Measurements from ENCODE around the gene LRP1B. TPM values are rescaled to one million over a fixed set of nuclear protein-coding genes. Genes with fewer than 3 reads are reported as not detected.

LRP1B gene
- total RNA-seq, 1 experiment from 2014 or later: 0.52 TPM

- Mint-ChIP-seq H3K9me3 (peaks cover 4% of the 10 kb centered on the region; the same call in 1 of the 2 replicates), H3K4me1 (no peaks in the 10 kb centered on the region), H3K27me3 (ENCODE audit: low read depth) (no peaks in the 10 kb centered on the region), H3K4me3 (no peak overlapping the region), H3K36me3 (no peaks in the 10 kb centered on the region), H3K27ac (no peak overlapping the region)
- POLR2A ChIA-PET: interaction anchor here (0.6 kb wide), 1 partner anchor 11 kb away, joined by 3 read pairs; no protein-coding TSS in a partner anchor
- TF ChIP-seq AR (CRISPR knock-in tag; IDR thresholded peaks at IDR 0.05) (no peak), CREM (CRISPR knock-in tag; IDR thresholded peaks at IDR 0.05) (no peak), ZBTB21 (CRISPR knock-in tag; IDR thresholded peaks at IDR 0.05; ENCODE audit: borderline replicate concordance) (no peak), CTCF (IDR thresholded peaks at IDR 0.05) (no peak), GABPB1 (CRISPR knock-in tag; IDR thresholded peaks at IDR 0.05) (no peak), E2F1 (CRISPR knock-in tag; IDR thresholded peaks at IDR 0.05) (no peak), RORB (CRISPR knock-in tag; IDR thresholded peaks at IDR 0.05) (no peak), IRF2 (CRISPR knock-in tag; IDR thresholded peaks at IDR 0.05; ENCODE audit: borderline replicate concordance, low read depth) (no peak), NFYB (CRISPR knock-in tag; conservative IDR thresholded peaks at IDR 0.05; ENCODE audit: low read depth) (no peak), ZNF423 (CRISPR knock-in tag; IDR thresholded peaks at IDR 0.05) (no peak), HMGXB4 (CRISPR knock-in tag; IDR thresholded peaks at IDR 0.05) (no peak), JAZF1 (CRISPR knock-in tag; IDR thresholded peaks at IDR 0.05) (no peak), MAX (CRISPR knock-in tag; IDR thresholded peaks at IDR 0.05) (no peak), ZNF512 (CRISPR knock-in tag; IDR thresholded peaks at IDR 0.05; ENCODE audit: borderline replicate concordance) (no peak), NFE2L1 (CRISPR knock-in tag; IDR thresholded peaks at IDR 0.05) (no peak)
- ATAC-seq (no peak), DNase-seq (ENCODE audit: low spot score) (no peak)
- CTCF ChIA-PET: interaction anchor here (1.0 kb wide), 1 partner anchor 9 kb away, joined by 3 read pairs; no protein-coding TSS in a partner anchor
Observed at GRCh38 chr2:140577453-140577852, 1553.4 kb downstream of the LRP1B start.

GRCh38 chr2:140567734-140568133 is 1563.1 kb downstream of the LRP1B start:
- H3K4me3 Mint-ChIP-seq: no peak overlapping the region
- TF ChIP-seq CTCF (IDR thresholded peaks at IDR 0.05): no peak
- no peak for TF ChIP-seq ZNF263 (CRISPR knock-in tag; IDR thresholded peaks at IDR 0.05; ENCODE audit: low read depth)
- TF ChIP-seq GRHL2 (CRISPR knock-in tag; IDR thresholded peaks at IDR 0.05; ENCODE audit: insufficient replicate concordance, severe bottlenecking): no peak
- no peak for TF ChIP-seq CREB1 (CRISPR knock-in tag; IDR thresholded peaks at IDR 0.05)
- TF ChIP-seq ZNF121 (CRISPR knock-in tag; IDR thresholded peaks at IDR 0.05): no peak
- TF ChIP-seq TP53 (CRISPR knock-in tag; IDR thresholded peaks at IDR 0.05): no peak
- TF ChIP-seq ZNF281 (CRISPR knock-in tag; IDR thresholded peaks at IDR 0.05): no peak

More at GRCh38 chr2:140567734-140568133, 1563.1 kb downstream of the LRP1B start:
- H3K36me3 Mint-ChIP-seq: no peaks in the 10 kb centered on the region
- ATAC-seq (no peak), DNase-seq (ENCODE audit: low spot score) (no peak)
- H3K9me3 Mint-ChIP-seq: no peaks in the 10 kb centered on the region
- ChIA-PET POLR2A (no interaction called here), CTCF (no interaction called here)
- H3K4me1 Mint-ChIP-seq: no peaks in the 10 kb centered on the region
- no peak overlapping the region for H3K27ac Mint-ChIP-seq
- H3K27me3 Mint-ChIP-seq (ENCODE audit: low read depth): no peaks in the 10 kb centered on the region

Measured in WTC11 (cell line).